ENCODE data around the gene PTPRN. TPM values are rescaled to one million over a fixed set of nuclear protein-coding genes. Genes with fewer than 3 reads are reported as not detected.
"Not testable (repeated sequence)": the region's sequence is repeated elsewhere in the genome, so short reads cannot be mapped to it uniquely, and the experiment has no call there.

PTPRN gene
- total RNA-seq, 1 donor from 2014 or later: 30.5 TPM

DNA sequence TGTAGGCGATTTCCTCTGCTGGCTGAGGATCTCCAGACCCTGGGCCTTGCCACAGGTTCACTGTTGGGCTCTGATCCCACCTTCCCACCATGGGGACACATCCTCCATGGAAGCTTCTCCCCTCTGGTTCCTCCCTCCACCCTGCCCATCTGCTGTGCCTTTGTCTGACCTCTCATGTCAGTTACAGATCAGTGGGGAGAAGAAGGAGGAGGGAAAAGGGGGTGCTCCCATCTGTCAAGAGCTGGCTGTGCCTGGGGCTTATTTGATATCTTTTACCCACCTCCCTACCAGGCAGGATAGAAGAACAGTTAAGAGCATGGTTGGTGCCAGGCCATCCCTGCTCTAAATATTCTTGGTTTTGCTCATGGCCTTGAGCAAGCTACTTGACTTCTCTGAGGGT is 42.3 kb downstream of the PTPRN start:
- no peak for DNase-seq (ENCODE audit: low spot score, unreplicated experiment)
- Mint-ChIP-seq H3K27ac (no peak overlapping the region), H3K4me1 (ENCODE audit: low read depth) (no peaks in the 10 kb centered on the region), H3K4me3 (ENCODE audit: low read depth) (no peak overlapping the region), H3K36me3 (ENCODE audit: insufficient read depth) (no peaks in the 10 kb centered on the region), H3K27me3 (peaks cover 21% of the 10 kb centered on the region), H3K9me3 (ENCODE audit: low read depth) (no peaks in the 10 kb centered on the region)
- TF ChIP-seq, protein P1, sequence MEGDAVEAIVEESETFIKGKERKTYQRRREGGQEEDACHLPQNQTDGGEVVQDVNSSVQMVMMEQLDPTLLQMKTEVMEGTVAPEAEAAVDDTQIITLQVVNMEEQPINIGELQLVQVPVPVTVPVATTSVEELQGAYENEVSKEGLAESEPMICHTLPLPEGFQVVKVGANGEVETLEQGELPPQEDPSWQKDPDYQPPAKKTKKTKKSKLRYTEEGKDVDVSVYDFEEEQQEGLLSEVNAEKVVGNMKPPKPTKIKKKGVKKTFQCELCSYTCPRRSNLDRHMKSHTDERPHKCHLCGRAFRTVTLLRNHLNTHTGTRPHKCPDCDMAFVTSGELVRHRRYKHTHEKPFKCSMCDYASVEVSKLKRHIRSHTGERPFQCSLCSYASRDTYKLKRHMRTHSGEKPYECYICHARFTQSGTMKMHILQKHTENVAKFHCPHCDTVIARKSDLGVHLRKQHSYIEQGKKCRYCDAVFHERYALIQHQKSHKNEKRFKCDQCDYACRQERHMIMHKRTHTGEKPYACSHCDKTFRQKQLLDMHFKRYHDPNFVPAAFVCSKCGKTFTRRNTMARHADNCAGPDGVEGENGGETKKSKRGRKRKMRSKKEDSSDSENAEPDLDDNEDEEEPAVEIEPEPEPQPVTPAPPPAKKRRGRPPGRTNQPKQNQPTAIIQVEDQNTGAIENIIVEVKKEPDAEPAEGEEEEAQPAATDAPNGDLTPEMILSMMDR (IDR thresholded peaks at IDR 0.05; ENCODE audit: unreplicated experiment): no peak

DNA sequence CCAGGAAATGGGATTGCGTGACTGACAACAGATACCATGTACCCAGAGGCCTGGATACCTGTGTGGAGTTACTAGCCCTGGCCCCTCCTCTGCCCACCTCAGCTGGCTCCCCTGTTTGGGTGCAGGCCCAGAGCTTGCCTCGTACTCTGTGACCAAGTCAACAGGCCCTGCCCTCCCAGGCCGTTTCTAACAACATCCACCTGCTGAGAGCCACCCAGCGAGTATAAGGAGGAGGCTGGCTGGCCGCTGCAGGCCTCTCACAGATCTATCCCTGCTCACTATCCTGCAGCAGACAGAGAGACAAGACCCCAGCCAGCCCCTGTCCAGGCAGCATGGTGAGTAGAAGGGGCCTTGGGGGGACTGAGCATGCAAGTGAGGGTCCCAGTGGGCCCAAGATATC is 43.0 kb downstream of the PTPRN start:
- H3K27me3 Mint-ChIP-seq: peaks cover 22% of the 10 kb centered on the region
- no peaks in the 10 kb centered on the region for H3K4me1 Mint-ChIP-seq (ENCODE audit: low read depth)
- no peak for DNase-seq (ENCODE audit: low spot score, unreplicated experiment)
- H3K27ac Mint-ChIP-seq: no peak overlapping the region
- H3K4me3 Mint-ChIP-seq (ENCODE audit: low read depth): no peak overlapping the region
- TF ChIP-seq, protein P1 (IDR thresholded peaks at IDR 0.05; ENCODE audit: unreplicated experiment): no peak
- no peaks in the 10 kb centered on the region for H3K36me3 Mint-ChIP-seq (ENCODE audit: insufficient read depth)
- no peaks in the 10 kb centered on the region for H3K9me3 Mint-ChIP-seq (ENCODE audit: low read depth)

DNA sequence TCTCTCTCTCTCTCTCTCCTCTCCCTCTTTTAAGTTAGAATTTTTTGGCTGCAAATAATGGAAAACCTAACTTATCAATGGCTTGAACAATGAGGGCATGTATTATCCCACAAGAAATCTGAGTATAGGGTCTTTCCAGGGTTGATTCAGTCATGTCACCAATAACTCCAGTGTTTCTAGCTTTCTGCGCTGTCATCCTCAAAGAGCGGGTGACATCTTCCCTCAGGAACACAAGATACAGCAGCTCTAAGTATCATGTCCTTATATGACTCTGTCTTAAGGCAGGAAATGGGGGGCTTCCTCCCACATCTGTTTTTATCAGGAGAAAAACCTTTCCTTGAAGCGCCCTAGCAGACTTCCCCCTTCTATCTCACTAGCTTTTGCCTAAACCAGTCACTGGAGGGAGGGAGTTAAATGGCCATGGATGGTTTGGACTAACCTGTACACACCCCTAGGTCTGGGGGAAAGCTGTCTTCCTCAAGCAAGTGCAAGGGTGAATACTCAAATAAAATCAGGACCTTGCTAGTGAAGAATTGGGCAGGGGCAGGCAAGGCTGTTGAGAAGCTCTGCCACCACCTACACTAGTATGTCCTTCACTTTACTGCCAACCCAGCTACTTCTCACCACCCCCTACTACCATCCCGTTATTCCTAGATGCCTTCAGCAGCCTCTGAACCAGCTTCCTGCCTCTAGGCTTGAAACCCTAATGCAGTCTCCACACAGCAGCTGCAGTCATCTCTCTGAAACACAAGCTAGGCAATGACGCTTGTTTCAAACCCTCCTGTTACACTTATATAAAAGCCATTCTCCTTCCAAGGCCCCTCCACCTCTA is 48.0 kb downstream of the PTPRN start:
- Mint-ChIP-seq H3K9me3 (ENCODE audit: low read depth) (no peaks in the 10 kb centered on the region), H3K27ac (no peak overlapping the region), H3K27me3 (peaks cover 41% of the 10 kb centered on the region), H3K36me3 (ENCODE audit: insufficient read depth) (no peaks in the 10 kb centered on the region), H3K4me1 (ENCODE audit: low read depth) (no peaks in the 10 kb centered on the region), H3K4me3 (ENCODE audit: low read depth) (no peak overlapping the region)
- no peak for DNase-seq (ENCODE audit: low spot score, unreplicated experiment)
- TF ChIP-seq, protein P1 (IDR thresholded peaks at IDR 0.05; ENCODE audit: unreplicated experiment): no peak

DNA sequence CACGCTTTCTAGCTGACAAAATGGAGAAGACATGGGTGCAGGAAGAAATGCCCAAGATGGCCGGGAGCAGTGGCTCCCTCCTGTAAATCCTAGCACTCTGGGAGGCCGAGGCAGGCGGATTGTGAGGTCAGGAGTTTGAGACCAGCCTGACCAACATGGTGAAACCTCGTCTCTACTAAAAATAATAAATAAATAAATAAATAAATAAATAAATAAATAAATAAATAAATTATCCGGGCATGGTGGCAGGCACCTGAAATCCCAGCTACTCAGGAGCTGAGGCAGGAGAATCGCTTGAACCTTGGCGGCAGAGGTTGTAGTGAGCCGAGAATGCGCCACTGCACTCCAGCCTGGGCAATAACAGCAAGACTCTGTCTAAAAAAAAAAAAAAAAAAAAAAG is 50.3 kb downstream of the PTPRN start:
- H3K4me1 Mint-ChIP-seq (ENCODE audit: low read depth); H3K27ac Mint-ChIP-seq; H3K9me3 Mint-ChIP-seq (ENCODE audit: low read depth); DNase-seq (ENCODE audit: low spot score, unreplicated experiment); H3K4me3 Mint-ChIP-seq (ENCODE audit: low read depth); H3K36me3 Mint-ChIP-seq (ENCODE audit: insufficient read depth): not testable (repeated sequence)
- H3K27me3 Mint-ChIP-seq: peaks cover 59% of the 10 kb centered on the region

- Mint-ChIP-seq H3K27ac (no peak overlapping the region), H3K36me3 (ENCODE audit: insufficient read depth) (no peaks in the 10 kb centered on the region), H3K27me3 (peaks cover 65% of the 10 kb centered on the region), H3K4me3 (ENCODE audit: low read depth) (peak overlapping the region; percentile 32), H3K9me3 (ENCODE audit: low read depth) (no peaks in the 10 kb centered on the region), H3K4me1 (ENCODE audit: low read depth) (peaks cover 5% of the 10 kb centered on the region)
- TF ChIP-seq, protein P1 (IDR thresholded peaks at IDR 0.05; ENCODE audit: unreplicated experiment): no peak
- no peak for DNase-seq (ENCODE audit: low spot score, unreplicated experiment)
These were observed 54.5 kb downstream of the PTPRN start for GRCh38 chr2:219254590-219255201.

Data from progenitor cell of endocrine pancreas (in vitro differentiated cells).